A673 (cell line): ENCODE measurements around the gene KRTAP4-16. TPM values are rescaled to one million over a fixed set of nuclear protein-coding genes. Genes with fewer than 3 reads are reported as not detected.
"Not testable (repeated sequence)": the region's sequence is repeated elsewhere in the genome, so short reads cannot be mapped to it uniquely, and the experiment has no call there.

ENCODE experiments used
- BruUV-seq: library from RNA; stranded (reverse); fragments of 400-500 nt; replicated peaks from 2 replicates; lab custom pipeline; 2021; lab: Mats Ljungman, UMichigan
- CTCF ChIA-PET: fragments of 300-600 bp; sonication (Branson Sonifier 250); formaldehyde crosslinking; loops from one replicate; lab custom pipeline; 2022; ENCODE audit warnings: antibody characterized with exemption; lab: Charles Lee
- POLR2A ChIA-PET: fragments of 300-600 bp; sonication (Branson Sonifier 250); formaldehyde crosslinking; loops from one replicate; lab custom pipeline; 2022; ENCODE audit warnings: antibody characterized with exemption; ENCODE audit not compliant: low non-redundant PET; lab: Charles Lee
- DNase-seq: peaks from one replicate; pipeline ENCODE4 v3.0.0-alpha.2; 2015; ENCODE audit warnings: low spot score
- H3K27ac ChIP-seq: fragments of 200-600 bp; sonication (generic); 2 replicates; pipeline ENCODE4 v1.5.1; 2016; ENCODE audit warnings: mixed run types, low read depth, mild to moderate bottlenecking, mixed read lengths, antibody characterized with exemption, low read length; ENCODE audit not compliant: poor library complexity, severe bottlenecking
- H3K27me3 ChIP-seq: fragments of 200-600 bp; sonication (generic); replicated peaks from 2 replicates; pipeline ENCODE4 v1.6.1; 2017; ENCODE audit warnings: mixed run types, low read depth, mild to moderate bottlenecking, mixed read lengths, antibody characterized with exemption, low read length; ENCODE audit not compliant: insufficient read depth, poor library complexity
- H3K36me3 ChIP-seq: fragments of 200-600 bp; sonication (generic); 2 replicates; pipeline ENCODE4 v1.6.1; 2016; ENCODE audit warnings: mixed run types, mild to moderate bottlenecking, mixed read lengths, antibody characterized with exemption, low read length; ENCODE audit not compliant: insufficient read depth, poor library complexity, severe bottlenecking
- H3K4me1 ChIP-seq: fragments of 200-600 bp; sonication (generic); 2 replicates; pipeline ENCODE4 v1.6.1; 2017; ENCODE audit warnings: mixed run types, mild to moderate bottlenecking, mixed read lengths, antibody characterized with exemption, low read length; ENCODE audit not compliant: insufficient read depth, poor library complexity, severe bottlenecking
- H3K4me3 ChIP-seq: fragments of 200-600 bp; sonication (generic); 2 replicates; pipeline ENCODE4 v1.5.1; 2016; ENCODE audit warnings: low read depth, mixed run types, mild to moderate bottlenecking, mixed read lengths, low read length; ENCODE audit not compliant: poor library complexity, severe bottlenecking
- H3K9me3 ChIP-seq: fragments of 200-600 bp; sonication (generic); 2 replicates; pipeline ENCODE4 v1.6.1; 2016; ENCODE audit warnings: mixed run types, low read depth, mild to moderate bottlenecking, mixed read lengths, antibody characterized with exemption, low read length; ENCODE audit not compliant: poor library complexity, severe bottlenecking
- CTCF ChIP-seq: fragments of 300-800, 200-600 bp; sonication (generic); conservative IDR thresholded peaks from 2 replicates; pipeline ENCODE4 v1.5.1; 2017; ENCODE audit warnings: low read depth, mild to moderate bottlenecking, antibody characterized with exemption, low read length, moderate library complexity, mixed read lengths
- EZH2 ChIP-seq: fragments of 200-600 bp; sonication (generic); IDR thresholded peaks from 2 replicates; pipeline ENCODE4 v1.6.1; 2017; ENCODE audit warnings: borderline replicate concordance, low read depth, mild to moderate bottlenecking, mixed read lengths, antibody characterized with exemption, low read length; ENCODE audit not compliant: poor library complexity, severe bottlenecking
- intact Hi-C: fragments of 100-400 bp; cut with micrococcal nuclease; formaldehyde crosslinking; loops from one replicate; pipeline ENCODE4 v1.10.0; 2022; ENCODE audit not compliant: unreplicated experiment
- total RNA-seq: library from RNA; stranded (reverse); gene quantifications from 2 replicates; pipeline ENCODE4 v1.2.3, GENCODE V29; 2021

The KRTAP4-16 gene
- total RNA-seq, 1 experiment from 2014 or later = not detected

- Histone ChIP-seq H3K9me3 (no peaks in the 10 kb centered on the region), H3K4me3 (no peak overlapping the region), H3K27me3 (no peaks in the 10 kb centered on the region), H3K36me3 (no peaks in the 10 kb centered on the region), H3K27ac (no peak overlapping the region), H3K4me1 (no peaks in the 10 kb centered on the region)
- DNase-seq = no peak
- no peak for TF ChIP-seq CTCF
- TF ChIP-seq EZH2 = no peak
- intact Hi-C loops = no loop called here
- CTCF ChIA-PET = no interaction called here
- POLR2A ChIA-PET = no interaction called here
- BruUV-seq = no TSS peak
Measured at GRCh38 chr17:41125064-41125463, 23.1 kb upstream of the KRTAP4-16 start.

- H3K9me3 ChIP-seq, H3K36me3 ChIP-seq, DNase-seq, POLR2A ChIA-PET, H3K27me3 ChIP-seq, H3K4me1 ChIP-seq, H3K4me3 ChIP-seq, BruUV-seq, intact Hi-C loops, H3K27ac ChIP-seq, CTCF ChIA-PET: not testable (repeated sequence)
Measured at GRCh38 chr17:41123991-41124371, 22.0 kb upstream of the KRTAP4-16 start, which contains the start of gene KRTAP4-12. TSS of gene KRTAP4-12 (minus strand) at chr17:41124182. CDS start at chr17:41124122, 60 bp downstream.

GRCh38 chr17:41123292-41123990 lies 21.4 kb upstream of the KRTAP4-16 start:
- H3K4me3 ChIP-seq, BruUV-seq, H3K36me3 ChIP-seq, CTCF ChIA-PET, H3K9me3 ChIP-seq, intact Hi-C loops, DNase-seq, H3K27ac ChIP-seq, POLR2A ChIA-PET, H3K4me1 ChIP-seq, H3K27me3 ChIP-seq: not testable (repeated sequence)

GRCh38 chr17:41121742-41122141 lies 19.7 kb upstream of the KRTAP4-16 start:
- no peak overlapping the region for H3K27ac ChIP-seq
- no TSS peak for BruUV-seq
- no peak for DNase-seq
- no peak overlapping the region for H3K4me3 ChIP-seq
- intact Hi-C loops = no loop called here
- H3K36me3 ChIP-seq = no peaks in the 10 kb centered on the region
- no peak for TF ChIP-seq EZH2
- TF ChIP-seq CTCF = no peak
- ChIA-PET POLR2A (no interaction called here), CTCF (no interaction called here)
- no peaks in the 10 kb centered on the region for H3K4me1 ChIP-seq
- H3K27me3 ChIP-seq = no peaks in the 10 kb centered on the region
- H3K9me3 ChIP-seq = no peaks in the 10 kb centered on the region

- H3K27ac ChIP-seq, intact Hi-C loops, H3K9me3 ChIP-seq, H3K36me3 ChIP-seq, H3K4me3 ChIP-seq, BruUV-seq, CTCF ChIA-PET, H3K4me1 ChIP-seq, POLR2A ChIA-PET, H3K27me3 ChIP-seq, DNase-seq: not testable (repeated sequence)
Measured at GRCh38 chr17:41119696-41120690, 18.0 kb upstream of the KRTAP4-16 start.
